NOMO-1 treated with dmso at 0.1 percent for 144 hours (cell line): Measurements from ENCODE around the gene ANKRD40.
"Not testable (repeated sequence)": the region's sequence is repeated elsewhere in the genome, so short reads cannot be mapped to it uniquely, and the experiment has no call there.

Source experiments
- DNase-seq: peaks from one replicate; lab custom pipeline; 2025; ENCODE audit not compliant: unreplicated experiment; lab: John Stamatoyannopoulos, UW

The ANKRD40 gene

DNA sequence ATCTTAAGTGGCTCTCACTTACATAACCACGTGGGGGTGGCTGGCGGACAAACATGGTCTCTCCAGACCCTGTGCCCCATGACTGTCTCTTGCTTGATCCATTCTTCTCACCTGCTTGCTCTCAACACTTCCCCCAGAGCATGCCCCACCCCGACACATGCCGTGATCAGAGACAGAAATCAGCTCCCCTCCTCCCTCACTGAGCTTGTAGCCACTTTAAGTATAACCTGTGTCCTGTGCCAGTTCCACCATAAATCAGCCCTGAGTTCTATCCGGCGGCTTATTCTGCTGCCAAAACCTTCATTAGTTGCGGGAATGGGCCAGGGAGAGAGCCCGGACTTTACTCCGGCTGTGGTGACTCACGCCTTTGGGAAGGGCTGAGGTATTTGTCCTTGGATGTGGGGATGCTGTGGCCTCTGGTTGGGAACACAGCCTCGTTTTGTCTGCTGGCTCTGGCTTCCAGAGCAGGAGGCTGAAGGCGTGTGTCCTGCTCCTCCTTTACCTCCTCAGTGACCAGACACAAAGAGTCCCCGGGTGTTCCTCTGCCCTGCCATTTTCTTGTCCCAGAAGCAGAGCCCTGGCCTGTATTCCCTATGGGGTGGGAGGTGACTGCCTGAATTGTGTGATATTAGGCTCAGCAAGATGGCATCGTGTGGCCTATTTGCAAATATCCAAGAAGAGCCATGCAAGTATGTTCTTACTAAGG, 21.1 kb downstream of the ANKRD40 start:
- DNase-seq, result no peak

DNA sequence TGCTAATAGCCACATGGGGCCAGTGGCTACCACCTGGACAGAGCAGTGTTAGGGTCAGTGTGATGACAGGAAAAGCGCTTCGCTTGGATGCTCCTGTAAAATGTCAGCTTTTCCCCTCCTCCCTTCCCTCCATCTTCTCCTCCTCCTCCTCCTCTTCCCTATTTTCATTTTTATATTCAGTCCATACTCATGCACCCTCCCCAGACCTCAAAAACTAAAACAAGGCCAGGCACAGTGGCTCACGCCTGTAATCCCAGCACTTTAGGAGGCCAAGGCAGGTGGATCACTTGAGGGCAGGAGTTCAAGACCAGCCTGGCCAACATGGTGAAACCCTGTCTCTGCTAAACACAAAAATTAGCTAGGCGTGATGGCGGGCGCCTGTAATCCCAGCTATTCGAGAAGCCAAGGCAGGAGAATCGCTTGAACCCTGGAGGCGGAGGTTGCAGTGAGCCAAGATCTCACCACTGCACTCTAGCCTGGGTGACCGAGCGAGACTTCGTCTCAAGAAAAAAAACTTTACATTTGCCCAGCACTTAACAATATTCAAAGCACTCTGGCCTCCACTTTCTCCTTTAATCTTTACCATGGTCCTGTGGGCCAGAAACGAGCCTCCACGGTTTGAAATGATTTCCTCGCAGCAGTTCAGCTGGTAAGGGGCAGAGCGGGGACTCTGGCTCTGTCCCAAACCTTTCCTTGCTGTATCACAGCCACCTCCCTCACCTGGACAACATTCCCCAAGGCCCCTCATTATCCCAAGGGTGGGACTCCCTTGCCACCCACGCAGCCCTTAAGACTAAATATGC, 21.8 kb downstream of the ANKRD40 start:
- DNase-seq, result no peak

DNA sequence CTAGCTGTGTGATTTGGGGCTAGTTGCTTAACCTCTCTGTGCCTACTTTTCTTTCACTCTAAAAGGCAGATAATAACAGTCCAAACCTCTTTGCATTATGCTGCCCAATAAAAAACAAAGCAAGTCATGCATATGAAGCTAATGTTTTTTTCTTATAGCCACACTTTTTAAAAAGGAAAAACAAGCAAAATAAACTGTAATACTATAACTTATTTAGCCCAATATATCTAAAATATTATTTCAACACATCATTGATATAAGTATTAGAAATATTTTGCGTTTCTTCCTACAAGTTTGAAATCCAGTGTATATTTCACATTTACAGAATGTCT, 22.4 kb downstream of the ANKRD40 start:
- no peak for DNase-seq

DNA sequence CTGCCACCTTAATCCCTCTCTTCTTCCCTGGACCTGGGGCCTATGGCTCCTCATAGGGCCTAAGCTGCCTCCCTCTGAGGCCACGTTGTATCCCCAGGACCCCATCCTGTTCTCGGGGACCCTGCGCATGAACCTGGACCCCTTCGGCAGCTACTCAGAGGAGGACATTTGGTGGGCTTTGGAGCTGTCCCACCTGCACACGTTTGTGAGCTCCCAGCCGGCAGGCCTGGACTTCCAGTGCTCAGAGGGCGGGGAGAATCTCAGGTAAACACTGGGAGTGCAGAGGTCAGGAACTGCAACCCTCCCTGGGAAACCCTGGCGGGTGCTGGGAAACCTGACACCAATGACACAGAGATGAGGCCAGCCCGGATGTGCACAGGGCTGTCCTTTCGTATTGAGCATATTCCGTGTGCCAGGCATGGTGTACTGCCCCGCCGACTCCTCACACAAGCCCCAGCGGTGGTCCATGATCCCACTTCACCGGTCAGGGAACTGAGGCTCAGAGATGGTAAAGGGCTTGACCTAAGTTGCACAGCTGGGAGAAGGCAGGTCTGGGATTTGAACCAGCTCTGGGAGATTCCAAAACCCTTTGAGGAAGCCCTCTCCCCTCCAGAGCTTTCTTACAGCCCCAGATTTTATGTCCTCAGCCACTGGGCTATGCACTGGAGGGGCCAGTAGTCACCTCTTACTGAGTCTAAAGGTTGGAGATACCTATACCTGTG, 22.9 kb downstream of the ANKRD40 start:
- no peak for DNase-seq

DNA sequence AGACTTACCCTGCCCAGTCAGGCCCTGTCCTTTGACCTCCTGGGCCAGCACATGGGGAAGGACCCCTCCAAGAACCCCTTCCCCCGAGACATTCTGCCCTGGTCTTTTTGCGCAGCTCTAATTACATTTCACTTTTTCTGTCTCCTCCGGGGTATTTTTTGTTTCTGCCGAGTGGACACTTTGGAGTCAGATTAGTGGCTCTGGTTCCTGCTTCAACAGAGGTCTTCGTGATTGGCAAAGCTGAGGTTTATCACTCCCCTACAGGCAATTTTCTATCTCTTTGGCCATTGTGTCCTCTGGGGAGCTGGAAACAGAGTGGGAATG, 23.5 kb downstream of the ANKRD40 start:
- no peak for DNase-seq

DNA sequence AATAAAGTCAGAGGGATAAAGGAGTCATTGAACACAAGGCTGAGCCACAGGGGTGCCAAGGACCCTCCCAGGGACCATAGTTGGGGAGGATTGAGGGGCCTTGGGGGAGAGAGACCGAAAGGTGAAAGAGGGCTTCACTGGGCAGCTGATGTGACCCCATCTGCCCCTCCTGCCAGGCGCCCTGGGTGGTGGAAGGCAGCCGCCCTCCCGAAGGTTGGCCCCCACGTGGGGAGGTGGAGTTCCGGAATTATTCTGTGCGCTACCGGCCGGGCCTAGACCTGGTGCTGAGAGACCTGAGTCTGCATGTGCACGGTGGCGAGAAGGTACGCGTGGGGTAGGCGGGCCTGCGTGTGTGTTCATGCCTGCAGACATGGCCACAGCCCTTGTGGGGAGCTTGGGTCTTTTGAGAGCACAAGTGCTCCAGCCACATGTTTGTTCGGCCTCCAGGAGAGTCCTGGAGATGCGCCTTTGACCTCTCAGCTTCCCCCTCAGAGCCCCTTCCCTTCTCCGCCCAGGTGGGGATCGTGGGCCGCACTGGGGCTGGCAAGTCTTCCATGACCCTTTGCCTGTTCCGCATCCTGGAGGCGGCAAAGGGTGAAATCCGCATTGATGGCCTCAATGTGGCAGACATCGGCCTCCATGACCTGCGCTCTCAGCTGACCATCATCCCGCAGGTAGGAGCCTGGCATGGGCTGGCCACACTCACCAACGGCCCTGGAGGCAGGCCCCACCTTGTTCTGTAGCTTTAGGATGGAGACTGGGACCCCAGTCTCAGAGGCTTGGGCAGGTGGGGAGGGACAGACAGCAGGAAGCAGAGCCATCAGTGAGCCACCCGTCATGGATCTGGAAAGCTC, 24.1 kb downstream of the ANKRD40 start:
- no peak for DNase-seq

DNA sequence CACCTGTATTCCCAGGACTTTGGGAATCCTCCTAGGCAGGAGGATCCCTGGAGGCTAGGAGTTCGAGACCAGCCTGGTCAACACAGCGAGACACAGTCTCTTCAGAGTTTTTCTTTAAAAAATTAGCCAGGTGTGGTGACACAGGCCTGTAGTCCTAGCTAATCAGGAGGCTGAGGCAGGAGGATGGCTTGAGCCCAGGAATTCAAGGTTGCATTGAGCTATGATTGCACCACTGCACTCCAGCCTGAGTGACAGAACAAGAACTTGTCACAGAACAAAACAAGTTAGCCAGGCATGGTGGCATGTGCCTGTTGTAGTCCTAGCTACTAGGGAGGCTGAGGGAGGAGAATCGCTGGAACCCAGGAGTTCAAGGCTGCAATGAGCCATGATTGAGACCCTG, 24.8 kb downstream of the ANKRD40 start:
- no peak for DNase-seq

DNA sequence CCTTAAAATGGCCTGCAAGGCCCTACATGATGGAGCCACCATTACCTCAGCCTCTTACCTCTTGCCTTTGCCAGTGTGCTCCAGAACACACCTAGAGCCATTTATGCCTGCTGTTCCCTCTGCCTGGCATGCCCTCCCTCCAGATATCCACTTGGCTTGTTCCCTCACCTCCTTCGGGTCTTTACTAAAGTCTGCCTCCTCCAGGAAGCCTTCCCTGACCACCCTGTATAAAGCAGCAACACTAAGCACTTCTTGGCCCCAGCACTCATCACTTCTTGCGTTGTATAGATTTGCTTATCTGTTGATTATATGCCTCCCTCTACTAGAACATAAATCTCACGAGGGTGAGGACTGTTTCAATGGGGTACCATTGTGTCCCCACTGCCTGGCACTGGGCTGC, 25.3 kb downstream of the ANKRD40 start:
- no peak for DNase-seq

DNA sequence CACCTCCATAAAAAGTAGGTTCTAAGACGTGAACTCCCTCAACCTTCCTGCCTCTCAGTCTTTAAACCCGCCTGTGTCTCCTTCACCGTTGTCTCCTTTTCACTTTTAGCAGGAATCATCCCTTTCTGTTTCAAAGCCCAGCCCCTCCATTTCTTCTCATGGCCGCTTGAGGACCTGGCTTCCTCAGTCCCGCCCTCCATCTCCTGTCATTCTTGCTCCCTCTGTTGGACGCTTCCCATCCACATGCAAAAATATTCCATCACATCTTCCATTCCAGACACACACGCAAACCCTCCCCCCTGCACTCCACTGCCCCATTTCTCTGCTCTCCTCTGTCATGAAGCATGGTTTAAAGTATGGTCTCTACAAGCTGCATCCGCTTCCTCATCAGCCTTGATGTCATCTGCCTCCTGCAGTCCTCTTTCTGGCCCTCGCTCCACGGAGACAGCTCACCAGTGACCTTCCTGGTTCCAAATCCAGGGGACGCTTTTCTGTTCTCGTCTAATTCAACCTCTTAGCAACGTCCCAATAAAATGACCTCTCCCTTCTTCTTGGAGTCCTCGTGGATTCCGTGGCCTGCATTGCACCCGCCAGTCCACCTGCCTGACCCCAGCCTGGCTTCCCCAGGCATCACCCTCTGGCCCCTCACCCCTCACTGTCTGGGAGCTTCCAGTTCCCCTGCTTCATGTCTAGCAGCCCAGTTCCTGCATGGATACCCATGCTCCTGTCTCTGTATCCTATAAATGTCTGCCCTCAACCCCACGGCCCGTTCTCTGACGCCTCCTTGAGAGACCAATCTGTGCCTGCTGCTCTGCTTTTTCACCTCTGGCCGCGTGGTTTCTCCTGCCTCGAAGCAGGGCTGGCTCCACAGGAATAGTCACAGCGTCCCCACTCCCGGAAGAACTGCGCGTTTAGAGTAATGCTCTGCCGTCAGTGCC, 26.2 kb downstream of the ANKRD40 start:
- DNase-seq, result peak; percentile 12

DNA sequence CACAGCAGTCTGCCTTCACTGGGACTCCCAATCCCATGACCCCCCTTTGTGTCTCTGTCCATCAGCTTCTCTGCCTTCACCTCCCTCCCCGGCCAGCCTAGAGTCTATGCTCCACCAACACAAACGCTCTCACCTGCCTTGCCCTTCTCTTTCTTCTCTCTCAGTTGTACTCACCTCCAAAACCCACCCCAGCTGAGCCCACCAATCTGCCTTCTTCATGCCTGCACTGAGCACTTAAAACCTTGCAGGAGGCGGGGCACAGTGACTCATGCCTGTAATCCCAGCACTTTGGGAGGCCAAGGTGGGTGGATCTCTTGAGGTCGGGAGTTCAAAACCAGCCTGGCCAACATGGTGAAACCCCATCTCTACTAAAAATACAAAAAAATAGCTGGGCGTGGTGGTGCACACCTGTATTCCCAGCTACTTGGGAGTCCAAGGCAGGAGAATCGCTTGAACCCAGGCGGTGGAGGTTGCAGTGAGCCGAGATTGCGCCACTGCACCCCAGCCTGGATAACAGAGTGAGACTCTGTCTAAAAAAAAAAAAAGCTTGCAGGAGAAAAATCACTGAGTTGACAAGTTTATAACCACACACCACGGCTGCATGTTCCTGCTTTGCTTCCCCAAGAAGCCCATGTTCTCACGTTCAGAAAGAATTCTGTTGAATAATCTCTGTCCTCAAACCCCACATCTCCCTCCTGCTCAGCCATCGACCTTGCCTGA, 27.0 kb downstream of the ANKRD40 start:
- DNase-seq, result not testable (repeated sequence)

DNA sequence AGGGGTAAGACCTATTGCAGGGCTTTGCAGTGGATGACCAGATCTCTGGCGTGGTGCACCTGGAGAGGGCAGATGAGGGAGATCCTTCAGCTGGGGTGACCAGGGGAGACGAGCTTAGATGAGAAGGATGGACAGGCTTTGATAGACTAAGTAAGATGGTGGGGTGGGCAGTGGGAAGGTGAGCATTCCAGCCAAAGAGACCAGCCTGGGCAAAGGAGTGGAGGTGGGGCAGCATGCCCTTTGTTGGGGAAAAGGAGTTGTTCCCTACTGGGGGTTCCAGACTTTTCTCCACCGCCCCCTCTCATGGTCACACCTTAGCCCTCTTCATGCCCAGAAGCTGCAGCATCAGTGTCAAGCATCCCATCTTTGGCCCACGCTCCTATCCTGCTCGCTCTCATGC, 27.6 kb downstream of the ANKRD40 start:
- DNase-seq, result no peak

DNA sequence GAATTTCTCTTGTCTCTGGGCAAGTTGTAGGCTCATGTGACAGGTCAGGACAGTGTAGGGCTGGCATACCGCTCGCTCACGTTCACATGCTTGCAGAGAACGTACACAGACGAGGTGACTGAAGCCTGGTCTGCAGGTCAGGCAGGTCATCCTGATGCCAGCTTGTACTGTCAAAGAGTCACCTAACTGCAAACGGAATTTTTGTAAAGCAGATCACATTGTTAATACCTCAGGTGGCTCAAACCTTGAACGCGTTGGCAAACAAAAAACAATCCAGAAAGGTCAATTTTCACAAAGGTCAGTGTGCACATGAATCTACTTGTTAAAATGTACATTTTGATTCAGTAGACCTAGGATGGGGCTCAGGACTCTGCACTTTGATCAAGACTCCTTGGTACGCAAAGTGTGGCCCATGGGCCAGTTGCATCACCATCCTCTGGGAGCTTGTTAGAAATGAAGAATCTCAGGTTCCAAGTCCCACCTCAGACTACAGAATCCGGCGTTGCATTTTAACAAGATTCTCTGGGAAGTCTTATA, 28.6 kb downstream of the ANKRD40 start:
- no peak for DNase-seq

DNA sequence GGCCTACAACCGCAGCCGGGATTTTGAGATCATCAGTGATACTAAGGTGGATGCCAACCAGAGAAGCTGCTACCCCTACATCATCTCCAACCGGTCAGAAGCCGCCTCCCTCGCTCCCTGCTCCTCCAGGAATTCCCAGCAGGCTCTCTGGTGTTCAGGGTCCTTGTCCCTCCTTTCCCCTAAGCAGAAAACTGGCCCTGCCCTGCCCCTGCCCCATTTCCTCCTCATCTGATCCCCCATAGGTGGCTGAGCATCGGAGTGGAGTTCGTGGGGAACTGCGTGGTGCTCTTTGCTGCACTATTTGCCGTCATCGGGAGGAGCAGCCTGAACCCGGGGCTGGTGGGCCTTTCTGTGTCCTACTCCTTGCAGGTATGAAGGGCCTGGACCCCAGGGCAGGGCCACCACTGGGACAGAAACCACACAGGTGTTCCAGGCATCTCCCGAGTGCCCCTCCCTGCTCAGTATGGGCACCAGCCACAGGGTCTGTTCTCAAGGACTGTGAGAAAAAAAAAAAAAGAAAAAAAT, 29.8 kb downstream of the ANKRD40 start:
- DNase-seq, result no peak

DNA sequence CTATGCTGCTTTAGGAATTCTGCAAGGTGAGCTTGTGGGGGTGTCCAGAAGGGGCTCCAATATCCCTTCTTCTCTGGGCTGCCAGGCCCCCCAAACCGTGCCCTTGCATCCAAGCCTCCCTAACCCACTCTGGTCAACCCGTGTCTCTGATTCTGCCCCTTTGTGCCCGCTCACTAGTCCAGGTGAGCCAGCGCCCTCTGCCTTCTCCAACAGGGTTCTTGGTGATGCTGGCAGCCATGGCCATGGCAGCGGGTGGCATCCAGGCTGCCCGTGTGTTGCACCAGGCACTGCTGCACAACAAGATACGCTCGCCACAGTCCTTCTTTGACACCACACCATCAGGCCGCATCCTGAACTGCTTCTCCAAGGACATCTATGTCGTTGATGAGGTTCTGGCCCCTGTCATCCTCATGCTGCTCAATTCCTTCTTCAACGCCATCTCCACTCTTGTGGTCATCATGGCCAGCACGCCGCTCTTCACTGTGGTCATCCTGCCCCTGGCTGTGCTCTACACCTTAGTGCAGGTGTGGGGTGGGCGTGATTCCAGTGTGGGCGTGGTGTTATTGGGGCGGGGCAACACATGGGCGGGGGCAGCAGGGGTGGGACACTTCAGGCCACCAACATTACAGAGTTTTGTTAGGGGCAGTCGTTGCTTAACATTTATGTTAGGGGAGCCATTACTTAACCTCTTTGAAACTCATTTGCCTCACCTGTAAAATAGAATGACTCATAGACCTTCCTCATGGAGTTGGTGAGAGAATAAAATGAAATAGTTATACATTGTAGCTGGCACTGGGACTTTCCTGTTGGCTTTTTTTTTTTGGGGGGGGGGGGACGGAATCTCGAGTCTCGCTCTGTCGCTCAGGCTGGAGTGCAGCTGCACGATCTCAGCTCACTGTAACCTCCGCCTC, 31.4 kb downstream of the ANKRD40 start:
- no peak for DNase-seq

DNA sequence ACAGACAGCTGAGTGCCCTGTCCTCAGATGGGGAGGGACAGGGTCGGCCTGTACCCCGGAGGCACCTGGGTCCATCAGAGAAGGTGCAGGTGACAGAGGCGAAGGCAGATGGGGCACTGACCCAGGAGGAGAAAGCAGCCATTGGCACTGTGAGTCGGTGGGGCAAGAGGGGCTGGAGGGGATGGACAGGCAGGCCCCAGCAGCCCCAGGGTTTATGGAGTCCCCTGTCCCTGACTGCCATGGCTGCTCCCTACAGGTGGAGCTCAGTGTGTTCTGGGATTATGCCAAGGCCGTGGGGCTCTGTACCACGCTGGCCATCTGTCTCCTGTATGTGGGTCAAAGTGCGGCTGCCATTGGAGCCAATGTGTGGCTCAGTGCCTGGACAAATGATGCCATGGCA, 32.1 kb downstream of the ANKRD40 start:
- DNase-seq, result no peak

DNA sequence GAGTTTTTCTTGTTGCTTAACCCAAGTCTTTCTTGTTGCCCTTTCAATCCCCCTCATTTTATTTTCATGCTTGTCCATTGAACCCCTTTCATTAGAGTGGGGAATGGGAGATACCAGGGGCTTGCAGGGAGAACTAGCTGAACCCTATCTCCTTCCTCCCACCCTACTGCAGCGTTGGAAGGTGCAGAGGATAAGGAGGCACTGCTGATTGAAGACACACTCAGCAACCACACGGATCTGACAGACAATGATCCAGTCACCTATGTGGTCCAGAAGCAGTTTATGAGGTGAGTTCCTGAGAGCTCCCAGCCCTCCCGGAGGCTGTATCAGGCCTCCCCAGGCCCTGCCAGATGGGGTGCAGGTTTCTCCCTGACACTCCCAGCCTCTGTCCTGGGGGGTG, 32.5 kb downstream of the ANKRD40 start:
- DNase-seq, result no peak

DNA sequence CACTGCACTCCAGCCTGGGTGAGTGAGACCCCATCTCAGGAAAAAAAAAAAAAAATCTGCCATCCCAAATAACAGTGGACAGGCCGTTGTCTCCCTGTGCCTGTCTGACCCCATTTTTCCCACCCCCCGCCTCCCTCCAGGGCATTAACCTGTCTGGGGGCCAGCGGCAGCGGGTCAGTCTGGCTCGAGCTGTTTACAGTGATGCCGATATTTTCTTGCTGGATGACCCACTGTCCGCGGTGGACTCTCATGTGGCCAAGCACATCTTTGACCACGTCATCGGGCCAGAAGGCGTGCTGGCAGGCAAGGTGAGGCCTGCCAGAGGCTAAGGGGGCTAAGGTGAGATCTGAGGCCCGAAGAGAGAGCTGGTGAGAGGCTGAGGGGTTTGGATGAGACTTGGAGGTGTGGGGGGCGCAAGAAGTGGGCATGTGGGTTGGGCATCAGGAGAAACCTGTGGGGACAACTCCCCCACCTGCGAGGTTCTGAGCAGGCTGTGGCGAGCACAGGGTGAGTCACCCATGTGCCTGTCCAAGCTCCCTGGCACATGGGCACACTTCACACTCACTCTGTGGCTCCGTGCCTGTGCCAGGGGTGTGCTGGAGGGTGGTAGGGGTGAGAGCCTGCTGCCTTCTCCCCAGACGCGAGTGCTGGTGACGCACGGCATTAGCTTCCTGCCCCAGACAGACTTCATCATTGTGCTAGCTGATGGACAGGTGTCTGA, 34.7 kb downstream of the ANKRD40 start:
- DNase-seq, result no peak
